Natural killer cell treated with Interleukin-12 subunit alpha and Interleukin-12 subunit beta and Interleukin-15 and Interleukin-18, amount 100 ng/mL, for 72 hours (primary cell): ENCODE data around the gene KRT27. TPM values are rescaled to one million over a fixed set of nuclear protein-coding genes. Genes with fewer than 3 reads are reported as not detected.

ENCODE experiments used
- ATAC-seq, 2 donors: fragments of 150-1000 bp; cut with Tn5 transposase in 1 of 2; sonication (Bioruptor Pico), chemical (Tn5 transposase) in 1 of 2; 2 replicates each; pipeline ENCODE4 v1.10.0; 2021
- DNase-seq: peaks from one replicate; pipeline ENCODE4 v3.0.0; 2022; ENCODE audit warnings: low spot score
- H3K27ac Mint-ChIP-seq, 2 donors: 1 replicate in 1 of 2; 2 replicates in 1 of 2; pipeline ENCODE4 v1.8.0; 2022; ENCODE audit warnings: mixed read lengths in 2 of 2, mild to moderate bottlenecking in 1 of 2, moderate library complexity in 1 of 2
- H3K27me3 Mint-ChIP-seq, 2 donors: 1 replicate in 1 of 2; 2 replicates in 1 of 2; pipeline ENCODE4 v1.8.0; 2022; ENCODE audit warnings: mixed read lengths in 2 of 2
- H3K36me3 Mint-ChIP-seq: one replicate; pipeline ENCODE4 v1.8.0; 2022; ENCODE audit warnings: mixed read lengths
- H3K4me1 Mint-ChIP-seq, 2 donors: 1 replicate in 1 of 2; 2 replicates in 1 of 2; pipeline ENCODE4 v1.8.0; 2022; ENCODE audit warnings: low read depth in 2 of 2, mixed read lengths in 2 of 2, mild to moderate bottlenecking in 1 of 2
- H3K4me3 Mint-ChIP-seq: one replicate; pipeline ENCODE4 v1.8.0; 2022; ENCODE audit warnings: mixed read lengths
- H3K9me3 Mint-ChIP-seq: 2 replicates; pipeline ENCODE4 v1.8.0; 2022; ENCODE audit warnings: mixed read lengths
- total RNA-seq, 2 donors: library from RNA; stranded (reverse); gene quantifications; one replicate each; pipeline ENCODE4 v1.2.3, GENCODE V29; 2022

The KRT27 gene, protein sequence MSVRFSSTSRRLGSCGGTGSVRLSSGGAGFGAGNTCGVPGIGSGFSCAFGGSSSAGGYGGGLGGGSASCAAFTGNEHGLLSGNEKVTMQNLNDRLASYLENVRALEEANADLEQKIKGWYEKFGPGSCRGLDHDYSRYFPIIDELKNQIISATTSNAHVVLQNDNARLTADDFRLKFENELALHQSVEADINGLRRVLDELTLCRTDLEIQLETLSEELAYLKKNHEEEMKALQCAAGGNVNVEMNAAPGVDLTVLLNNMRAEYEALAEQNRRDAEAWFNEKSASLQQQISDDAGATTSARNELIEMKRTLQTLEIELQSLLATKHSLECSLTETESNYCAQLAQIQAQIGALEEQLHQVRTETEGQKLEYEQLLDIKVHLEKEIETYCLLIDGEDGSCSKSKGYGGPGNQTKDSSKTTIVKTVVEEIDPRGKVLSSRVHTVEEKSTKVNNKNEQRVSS
- total RNA-seq, result not detected

DNA sequence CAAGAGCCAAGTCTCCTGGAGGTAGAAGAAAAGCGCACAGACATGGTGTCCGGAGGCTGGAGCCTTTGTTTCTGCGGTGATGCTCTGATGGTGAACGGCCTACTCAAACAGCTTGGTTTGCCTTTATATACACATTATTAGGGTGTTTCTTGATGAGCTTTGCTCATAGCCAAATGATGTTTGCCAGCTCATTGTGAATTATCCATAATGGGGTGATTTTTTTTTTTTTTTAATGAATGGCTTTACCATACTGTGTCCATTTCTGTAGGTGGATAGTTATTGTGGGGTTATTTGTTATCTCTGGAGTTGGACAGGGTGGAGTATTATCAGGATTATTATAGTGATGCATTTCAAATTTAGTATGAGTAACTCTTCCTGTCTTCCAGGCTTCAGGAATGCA lies at the start of gene KRT27:
KRT27 (minus strand) TSS at position 101 of the 400 bp plus-strand sequence; CDS start at position 44, 57 bp downstream.
- Mint-ChIP-seq H3K36me3 (no peaks in the 10 kb centered on the region), H3K27me3 (peaks cover 30 to 54% of the 10 kb centered on the region in 2 donors), H3K4me1 (no peaks in the 10 kb centered on the region), H3K27ac (no peak within 1 kb of the TSS), H3K4me3 (no peak within 1 kb of the TSS), H3K9me3 (no peaks in the 10 kb centered on the region)
- ATAC-seq (no peak), DNase-seq (no peak)

DNA sequence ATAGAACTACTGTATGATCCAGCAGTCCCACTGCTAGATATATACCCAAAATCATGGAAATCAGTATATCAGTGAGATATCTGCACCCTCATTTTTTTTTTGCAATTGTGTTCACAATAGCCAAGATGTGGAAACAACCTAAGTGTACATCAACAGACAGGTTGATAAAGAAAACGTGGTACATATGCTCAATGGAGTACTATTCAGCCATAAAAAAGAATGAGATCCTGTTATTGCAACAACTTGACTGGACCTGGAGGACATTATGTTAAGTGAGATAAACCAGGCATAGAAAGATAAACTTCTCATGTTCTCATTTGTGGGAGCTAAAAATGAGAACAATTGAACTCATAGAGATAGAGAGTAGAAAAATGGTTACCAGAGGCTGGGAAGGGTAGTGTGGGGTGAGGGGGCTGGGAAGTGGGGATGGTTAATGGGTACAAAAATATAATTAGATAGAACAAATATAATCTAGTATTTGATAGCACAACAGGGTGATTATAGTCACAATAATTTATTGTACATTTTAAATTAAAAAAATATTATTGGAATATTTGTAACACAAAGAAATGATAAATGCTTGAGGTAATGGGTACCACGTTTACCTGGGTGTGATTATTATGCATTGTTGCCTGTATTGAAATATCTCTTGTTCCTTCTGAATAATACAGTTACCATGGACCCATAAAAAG lies 47.9 kb upstream of the KRT27 start:
- ATAC-seq (no peak), DNase-seq (no peak)
- peaks cover 18 to 22% of the 10 kb centered on the region in 2 donors for H3K27me3 Mint-ChIP-seq
- H3K4me3 Mint-ChIP-seq, result no peak overlapping the region
- no peak overlapping the region for H3K27ac Mint-ChIP-seq
- H3K9me3 Mint-ChIP-seq, result no peaks in the 10 kb centered on the region
- H3K4me1 Mint-ChIP-seq, result peaks cover 0 to 6% of the 10 kb centered on the region in 2 donors
- H3K36me3 Mint-ChIP-seq, result peaks cover 10% of the 10 kb centered on the region

DNA sequence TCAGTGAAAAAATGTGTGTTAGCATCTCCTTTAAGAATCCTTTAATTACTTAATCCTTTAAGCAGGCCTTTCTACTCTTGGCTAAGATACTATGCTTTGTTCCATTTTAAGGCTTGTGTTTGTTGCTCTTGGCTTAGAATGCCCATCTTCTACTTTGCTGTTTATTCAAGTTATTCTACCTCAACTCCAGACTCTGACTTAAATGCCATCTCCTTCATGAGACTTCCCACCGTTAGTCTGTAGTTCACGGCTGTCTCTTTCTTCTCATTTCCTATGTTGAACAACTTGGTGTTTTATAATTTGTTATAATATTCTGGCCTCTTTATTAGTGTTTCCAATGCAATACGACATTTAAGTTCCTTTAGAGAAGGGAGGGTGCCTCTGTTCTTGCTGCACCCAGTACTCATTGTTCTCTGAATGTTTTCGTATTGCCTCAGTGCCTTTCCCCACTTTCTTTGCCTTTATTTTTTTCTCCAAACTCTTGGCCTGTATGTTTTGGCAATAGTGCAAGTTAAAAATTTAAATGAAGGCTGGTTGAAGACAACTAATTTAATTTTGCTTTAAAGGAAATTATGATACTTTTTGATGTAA lies 46.2 kb upstream of the KRT27 start:
- Mint-ChIP-seq H3K36me3 (peaks cover 6% of the 10 kb centered on the region), H3K27me3 (peaks cover 25 to 34% of the 10 kb centered on the region in 2 donors), H3K4me1 (peaks cover 0 to 6% of the 10 kb centered on the region in 2 donors), H3K4me3 (no peak overlapping the region), H3K9me3 (no peaks in the 10 kb centered on the region), H3K27ac (no peak overlapping the region)
- ATAC-seq, result no peak
- DNase-seq, result no peak

DNA sequence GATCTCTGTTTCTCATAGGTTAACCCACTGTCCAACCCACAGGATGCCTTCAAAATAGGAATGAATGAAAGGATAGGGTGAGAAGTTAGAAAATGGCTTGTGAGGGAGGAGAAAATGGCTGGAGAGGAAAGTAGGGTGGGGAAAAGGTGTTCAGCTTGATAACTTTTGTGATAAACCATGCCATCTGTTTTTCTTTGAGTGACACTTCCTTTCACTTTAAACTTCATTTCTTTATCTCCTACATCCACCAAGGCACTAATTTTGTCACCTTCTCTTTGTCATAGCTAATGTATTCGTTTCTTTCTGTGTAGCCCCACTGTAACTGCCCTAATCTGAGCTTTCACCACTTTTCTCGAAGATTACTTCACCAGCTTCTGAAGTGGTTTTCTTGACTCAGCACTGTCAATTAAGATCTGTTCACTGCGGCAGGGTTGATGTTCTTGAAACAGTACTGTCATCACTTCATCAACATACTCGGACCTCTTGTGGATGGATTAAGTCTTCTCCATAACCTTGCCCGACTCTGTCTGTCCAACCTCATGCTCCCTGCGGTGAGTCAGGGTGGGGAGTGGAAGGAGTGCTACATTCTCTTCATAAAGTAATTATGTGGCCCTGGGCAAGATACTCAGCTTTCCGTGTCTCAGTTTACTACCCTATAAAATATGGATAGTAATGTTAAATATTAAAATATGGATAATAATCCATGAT lies 45.5 kb upstream of the KRT27 start:
- DNase-seq (no peak), ATAC-seq (peak; percentile 49 to 57)
- Mint-ChIP-seq H3K27ac (no peak overlapping the region), H3K4me3 (no peak overlapping the region), H3K9me3 (no peaks in the 10 kb centered on the region), H3K4me1 (peaks cover 0 to 6% of the 10 kb centered on the region in 2 donors), H3K36me3 (peaks cover 6% of the 10 kb centered on the region), H3K27me3 (peaks cover 26 to 34% of the 10 kb centered on the region in 2 donors)

DNA sequence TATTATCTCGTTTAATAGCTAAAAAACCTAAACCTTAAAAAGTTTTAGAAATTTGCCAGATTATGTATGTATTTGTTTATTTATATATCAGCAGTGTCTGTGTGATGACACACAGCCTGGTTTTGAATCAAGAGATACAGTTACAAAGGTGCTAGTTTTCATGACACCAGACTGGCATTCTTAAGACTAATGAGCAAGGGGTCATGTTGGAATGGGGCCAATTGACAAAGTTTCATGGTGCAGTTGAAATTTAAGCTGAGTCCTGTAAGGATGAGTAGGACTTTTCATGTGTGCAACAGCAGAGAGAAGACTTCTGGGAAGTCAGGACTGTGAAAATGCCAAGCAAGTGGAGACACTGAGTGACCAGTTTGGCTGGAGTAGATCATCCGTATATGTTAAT lies 43.2 kb upstream of the KRT27 start:
- no peak overlapping the region for H3K4me3 Mint-ChIP-seq
- no peak overlapping the region for H3K27ac Mint-ChIP-seq
- H3K27me3 Mint-ChIP-seq, result peaks cover 26 to 34% of the 10 kb centered on the region in 2 donors
- no peak for ATAC-seq
- no peak for DNase-seq
- H3K36me3 Mint-ChIP-seq, result peaks cover 6% of the 10 kb centered on the region
- peaks cover 0 to 6% of the 10 kb centered on the region in 2 donors for H3K4me1 Mint-ChIP-seq
- H3K9me3 Mint-ChIP-seq, result no peaks in the 10 kb centered on the region

DNA sequence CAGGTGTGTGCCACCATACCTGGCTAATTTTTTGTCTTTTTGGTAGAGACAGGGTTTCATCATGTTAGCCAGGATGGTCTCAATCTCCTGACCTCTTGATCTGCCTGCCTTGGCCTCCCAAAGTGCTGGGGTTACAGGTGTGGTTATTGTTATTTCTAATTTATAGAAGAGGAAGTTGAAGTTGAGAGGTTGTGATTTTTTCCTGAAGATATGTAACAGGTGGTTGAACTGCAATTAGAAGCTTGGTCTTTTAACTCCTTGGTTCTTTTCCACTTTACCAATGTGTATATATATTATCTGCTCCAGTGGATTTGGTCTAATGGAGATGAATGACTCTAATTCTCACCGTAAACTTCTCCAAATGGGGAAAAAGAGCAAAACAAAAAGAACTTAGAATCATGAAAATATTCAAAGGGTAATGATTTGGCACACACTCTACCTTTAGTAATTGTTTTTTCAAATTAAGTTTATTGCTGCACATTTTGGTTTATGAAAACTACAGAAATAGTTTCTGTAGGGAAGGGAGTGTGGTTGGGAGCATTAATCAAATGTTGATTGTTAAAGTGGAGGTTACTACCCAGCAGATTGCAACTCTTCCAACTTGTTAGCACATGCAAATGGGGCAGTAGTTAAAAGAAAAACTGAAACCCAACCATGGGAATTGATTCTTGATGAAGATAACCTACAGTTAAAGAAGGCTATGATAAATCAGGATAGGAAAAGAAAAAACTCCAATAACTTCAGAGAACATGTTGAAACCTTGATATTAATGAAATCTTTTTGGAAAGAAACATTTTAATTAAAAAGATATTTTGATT lies 41.9 kb upstream of the KRT27 start:
- Mint-ChIP-seq H3K36me3 (peaks cover 17% of the 10 kb centered on the region), H3K9me3 (no peaks in the 10 kb centered on the region), H3K27me3 (peaks cover 22 to 39% of the 10 kb centered on the region in 2 donors), H3K4me3 (no peak overlapping the region), H3K4me1 (peaks cover 8 to 14% of the 10 kb centered on the region in 2 donors), H3K27ac (no peak overlapping the region)
- ATAC-seq, result no peak
- no peak for DNase-seq

DNA sequence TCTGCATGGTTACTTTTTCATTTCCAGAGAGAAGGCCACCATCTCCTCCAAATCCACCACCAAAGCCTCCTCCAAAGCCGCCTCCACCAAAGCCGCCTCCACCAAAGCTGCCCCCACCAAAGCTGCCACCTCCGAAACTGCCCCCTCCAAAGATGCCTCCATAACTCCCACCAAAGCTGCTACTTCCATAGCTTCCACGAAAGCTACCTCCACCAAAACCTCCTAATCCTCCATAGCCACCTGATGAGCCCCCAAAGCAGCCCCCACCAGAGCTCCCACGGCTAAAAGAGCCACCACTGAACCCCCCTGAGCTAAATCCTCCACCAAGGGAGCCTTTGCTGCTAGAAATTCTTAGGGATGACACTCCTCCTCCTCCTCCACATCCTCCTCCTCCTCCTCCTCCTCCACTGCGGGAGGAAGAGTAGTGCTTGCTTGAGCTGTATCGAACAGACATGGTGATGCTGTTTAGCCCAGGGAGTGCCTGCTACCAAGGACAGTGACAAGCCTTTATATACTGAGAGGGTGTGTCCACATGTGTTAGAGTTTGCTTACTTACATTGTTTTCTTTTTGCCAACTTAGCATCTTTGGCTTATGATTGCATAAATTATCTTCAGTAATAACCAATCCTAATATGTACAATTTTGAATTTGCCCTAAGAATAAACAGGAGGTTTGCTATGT lies 39.9 kb upstream of the KRT27 start, which contains the start of gene KRT10:
KRT10 (minus strand) TSS at position 483 of the 681 bp plus-strand sequence; CDS start at position 454, 29 bp downstream.
- ATAC-seq, result no peak
- peaks cover 5 to 18% of the 10 kb centered on the region in 2 donors for H3K4me1 Mint-ChIP-seq
- H3K36me3 Mint-ChIP-seq, result peaks cover 27% of the 10 kb centered on the region

DNA sequence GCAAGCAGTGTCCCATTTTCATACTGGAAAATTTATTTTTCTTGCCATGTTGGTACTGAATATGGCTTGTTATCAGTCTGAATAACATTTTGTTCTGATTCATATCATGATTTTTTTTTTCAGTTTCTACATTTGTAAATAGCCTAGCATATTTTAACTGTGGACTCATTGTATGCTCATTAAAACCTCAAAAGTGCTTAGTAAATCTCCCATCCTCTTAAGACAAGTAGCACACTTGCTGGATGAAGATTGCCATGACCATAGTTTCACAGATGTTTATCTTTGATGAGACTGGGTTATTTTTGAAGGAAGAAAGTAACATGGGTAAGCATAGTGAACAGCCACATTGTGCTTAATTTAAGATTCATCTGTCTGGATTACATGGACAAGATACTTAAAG lies 39.2 kb upstream of the KRT27 start:
- no peak overlapping the region for H3K4me3 Mint-ChIP-seq
- H3K4me1 Mint-ChIP-seq, result peaks cover 9 to 24% of the 10 kb centered on the region in 2 donors
- H3K9me3 Mint-ChIP-seq, result no peaks in the 10 kb centered on the region
- peaks cover 35% of the 10 kb centered on the region for H3K36me3 Mint-ChIP-seq
- peaks cover 17 to 30% of the 10 kb centered on the region in 2 donors for H3K27me3 Mint-ChIP-seq
- no peak overlapping the region for H3K27ac Mint-ChIP-seq
- no peak for DNase-seq
- ATAC-seq, result no peak

More for the DNA sequence above, 39.9 kb upstream of the KRT27 start, which contains the start of gene KRT10:
- Mint-ChIP-seq H3K4me3 (no peak within 1 kb of the TSS), H3K27me3 (peaks cover 20 to 35% of the 10 kb centered on the region in 2 donors), H3K27ac (no peak within 1 kb of the TSS), H3K9me3 (no peaks in the 10 kb centered on the region)
- DNase-seq, result no peak

DNA sequence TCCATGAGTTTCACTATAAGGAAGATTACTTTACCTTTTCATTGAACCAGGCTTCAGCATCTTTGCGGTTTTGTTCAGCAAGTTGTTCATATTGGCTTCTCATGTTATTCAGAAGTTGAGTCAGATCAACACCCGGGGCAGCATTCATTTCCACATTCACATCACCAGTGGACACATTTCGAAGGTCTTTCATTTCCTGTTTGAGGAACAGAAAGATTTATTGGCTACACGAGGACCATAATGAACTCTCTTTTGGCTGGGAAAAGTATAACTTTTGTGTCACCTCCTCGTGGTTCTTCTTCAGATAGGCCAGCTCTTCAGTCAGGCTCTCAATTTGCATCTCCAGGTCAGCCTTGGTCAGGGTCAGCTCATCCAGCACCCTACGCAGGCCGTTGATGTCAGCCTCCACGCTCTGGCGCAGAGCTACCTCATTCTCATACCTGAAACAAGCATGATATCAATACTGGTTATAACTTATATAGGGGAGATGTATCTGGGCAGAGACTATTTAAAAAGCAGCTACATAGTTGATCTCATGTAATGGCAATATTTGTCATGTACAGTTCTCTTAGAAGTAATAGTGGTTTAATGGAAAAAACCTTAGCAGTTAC lies 38.0 kb upstream of the KRT27 start:
- peak overlapping the region; percentile 83 to 86 for H3K27ac Mint-ChIP-seq
- H3K36me3 Mint-ChIP-seq, result peaks cover 34% of the 10 kb centered on the region
- peak overlapping the region; percentile 74 for H3K4me3 Mint-ChIP-seq
- peaks cover 8 to 24% of the 10 kb centered on the region in 2 donors for H3K27me3 Mint-ChIP-seq
- ATAC-seq (peak in 1 of 2 donors; percentile 44), DNase-seq (no peak)
- H3K4me1 Mint-ChIP-seq, result peaks cover 9 to 24% of the 10 kb centered on the region in 2 donors
- H3K9me3 Mint-ChIP-seq, result no peaks in the 10 kb centered on the region

DNA sequence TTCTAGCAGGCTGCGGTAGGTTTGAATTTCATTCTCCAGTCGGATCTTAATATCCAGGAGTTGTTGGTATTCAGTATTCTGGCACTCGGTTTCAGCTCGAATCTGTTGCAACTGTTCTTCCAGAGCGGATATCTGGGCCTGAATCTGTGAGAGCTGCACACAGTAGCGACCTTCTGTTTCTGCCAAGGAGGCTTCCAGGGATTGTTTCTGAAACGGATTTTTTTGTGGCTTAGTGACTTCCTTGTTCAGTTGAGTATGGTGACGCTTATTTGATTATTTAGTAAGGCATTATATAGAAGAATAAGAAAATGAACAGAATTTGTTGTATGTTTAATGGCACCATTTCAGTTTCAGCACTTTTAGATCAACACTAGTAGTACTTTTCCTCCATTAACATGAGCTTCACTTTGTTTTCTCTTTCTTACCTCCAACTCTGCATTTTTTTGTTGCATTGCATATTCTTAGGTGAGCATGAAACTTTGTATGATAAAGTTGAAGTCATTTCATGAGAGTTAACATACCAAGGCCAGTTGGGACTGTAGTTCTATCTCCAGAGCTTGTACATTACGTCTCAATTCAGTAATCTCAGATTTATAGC lies 37.3 kb upstream of the KRT27 start:
- Mint-ChIP-seq H3K4me3 (peak overlapping the region; percentile 74), H3K27ac (peak overlapping the region; percentile 83 to 86)

DNA sequence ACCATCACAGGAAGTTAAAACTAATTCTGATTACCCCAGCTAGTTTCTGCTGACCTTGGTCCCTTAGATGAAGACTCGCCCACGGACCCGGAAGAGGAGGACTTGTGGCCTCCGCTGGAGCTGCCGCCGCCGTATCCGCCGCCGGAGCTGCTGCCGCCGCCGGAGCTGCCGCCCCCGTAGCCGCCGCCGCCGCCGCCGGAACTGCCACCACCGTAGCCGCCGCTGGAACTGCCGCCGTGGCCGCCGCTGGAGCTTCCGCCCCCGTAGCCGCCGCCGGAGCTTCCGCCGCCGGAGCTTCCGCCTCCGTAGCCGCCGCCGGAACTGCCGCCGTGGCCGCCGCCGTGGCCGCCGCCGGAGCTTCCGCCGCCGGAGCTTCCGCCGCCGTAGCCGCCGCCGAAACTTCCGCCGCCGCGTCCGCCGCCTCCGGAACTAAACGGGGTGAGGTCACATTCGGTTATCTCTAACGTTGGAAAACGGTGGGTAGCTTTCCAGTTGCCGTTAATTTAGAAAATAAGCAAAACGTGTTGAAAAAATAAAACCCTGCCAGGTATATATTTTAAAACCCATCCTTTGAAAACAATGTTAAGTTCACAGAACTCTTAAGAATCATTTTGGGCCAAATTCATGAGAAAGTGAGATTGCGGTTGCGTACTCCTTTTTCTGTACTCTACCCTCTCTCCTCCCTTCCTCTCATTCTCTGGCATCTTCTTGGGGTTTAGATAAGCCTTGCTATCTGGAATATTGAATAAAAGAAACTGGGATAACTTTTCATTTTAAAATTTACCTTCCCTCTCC lies 36.6 kb upstream of the KRT27 start:
- peaks cover 9 to 24% of the 10 kb centered on the region in 2 donors for H3K4me1 Mint-ChIP-seq
- peak; percentile 92 to 95 for ATAC-seq
- peaks cover 9 to 16% of the 10 kb centered on the region in 2 donors for H3K27me3 Mint-ChIP-seq
- H3K9me3 Mint-ChIP-seq, result peaks cover 3% of the 10 kb centered on the region
- H3K36me3 Mint-ChIP-seq, result peaks cover 34% of the 10 kb centered on the region
- peak overlapping the region; percentile 86 to 95 for H3K27ac Mint-ChIP-seq
- H3K4me3 Mint-ChIP-seq, result peak overlapping the region; percentile 92
- peak; percentile 90 for DNase-seq

More for the DNA sequence above, 37.3 kb upstream of the KRT27 start:
- Mint-ChIP-seq H3K27me3 (peaks cover 11 to 21% of the 10 kb centered on the region in 2 donors), H3K9me3 (peaks cover 1% of the 10 kb centered on the region), H3K4me1 (peaks cover 9 to 24% of the 10 kb centered on the region in 2 donors), H3K36me3 (peaks cover 34% of the 10 kb centered on the region)
- ATAC-seq (no peak), DNase-seq (no peak)
